Activated CD4-positive, alpha-beta T cell treated with anti-CD3 and anti-CD28 coated beads, Interleukin-2, amount 50 U/mL, for 48 hours (primary cell): ENCODE results near the gene RPL7A.
"Not testable (repeated sequence)": the region's sequence is repeated elsewhere in the genome, so short reads cannot be mapped to it uniquely, and the experiment has no call there.

Experiments used
- DNase-seq, 2 experiments: peaks; one replicate each; pipeline ENCODE4 v3.0.0-alpha.2; 2020

RPL7A gene

DNA sequence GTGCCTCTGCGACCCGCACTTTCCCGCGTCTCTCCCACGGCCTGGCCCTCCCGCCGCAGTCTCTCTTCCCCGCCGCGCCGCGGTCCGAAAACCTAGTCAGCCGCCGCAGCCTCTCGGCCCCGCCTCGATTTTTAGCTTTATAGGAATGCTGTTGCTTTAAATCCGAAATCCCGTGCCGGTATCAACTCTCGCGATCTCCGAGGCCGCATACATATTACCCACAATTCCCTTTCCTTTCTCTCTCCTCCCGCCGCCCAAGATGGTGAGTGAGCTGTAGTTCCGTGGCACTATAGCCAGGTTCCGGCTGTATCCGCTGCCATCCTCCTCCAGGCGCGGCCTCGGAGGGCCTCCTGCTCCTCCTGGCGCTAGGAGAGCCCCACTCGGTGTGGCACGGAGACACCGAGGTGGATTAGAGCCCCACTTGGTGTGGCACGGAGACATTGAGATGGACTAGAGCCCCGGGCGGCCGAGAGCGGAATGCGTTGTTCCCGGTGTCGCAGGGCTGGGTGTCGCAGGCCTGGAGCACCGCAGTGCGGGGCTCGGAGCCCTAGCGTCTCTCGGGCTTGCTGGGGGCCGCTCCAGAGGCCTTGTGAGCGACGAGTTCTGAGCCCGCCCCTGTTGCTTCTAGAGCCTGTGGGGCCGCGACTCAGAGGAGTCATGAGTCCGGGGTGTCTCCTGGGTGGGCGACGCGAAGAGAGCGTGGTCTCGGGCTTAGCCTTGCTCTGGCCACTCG is at the start of gene RPL7A, which contains the start of gene MED22:
TSS of gene RPL7A (plus strand) at position 234 of the 733 bp plus-strand sequence. CDS start at position 260, 26 bp downstream.
TSS of gene MED22 (minus strand) at position 147 of the 733 bp plus-strand sequence. CDS start 1,469 bp downstream, outside the sequence.
- DNase-seq: peak; percentile 92 to 95

DNA sequence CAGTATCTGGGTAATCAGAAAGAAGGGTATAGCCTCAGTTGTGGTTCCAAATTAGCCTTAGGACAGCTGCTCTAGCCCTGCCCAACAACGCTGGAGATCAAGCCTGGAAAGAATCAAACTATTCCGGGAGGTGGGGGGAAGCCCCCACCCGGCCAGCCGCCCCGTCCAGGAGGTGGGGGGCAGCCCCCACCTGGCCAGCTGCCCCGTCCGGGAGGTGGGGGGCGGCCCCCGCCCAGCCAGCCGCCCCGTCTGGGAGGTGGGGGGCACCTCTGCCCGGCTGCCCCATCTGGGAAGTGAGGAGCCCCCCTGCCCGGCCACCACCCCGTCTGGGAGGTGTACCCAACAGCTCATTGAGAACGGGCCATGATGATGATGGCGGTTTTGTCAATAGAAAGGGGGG is 48.0 kb upstream of the RPL7A start:
- not testable (repeated sequence) for DNase-seq

DNA sequence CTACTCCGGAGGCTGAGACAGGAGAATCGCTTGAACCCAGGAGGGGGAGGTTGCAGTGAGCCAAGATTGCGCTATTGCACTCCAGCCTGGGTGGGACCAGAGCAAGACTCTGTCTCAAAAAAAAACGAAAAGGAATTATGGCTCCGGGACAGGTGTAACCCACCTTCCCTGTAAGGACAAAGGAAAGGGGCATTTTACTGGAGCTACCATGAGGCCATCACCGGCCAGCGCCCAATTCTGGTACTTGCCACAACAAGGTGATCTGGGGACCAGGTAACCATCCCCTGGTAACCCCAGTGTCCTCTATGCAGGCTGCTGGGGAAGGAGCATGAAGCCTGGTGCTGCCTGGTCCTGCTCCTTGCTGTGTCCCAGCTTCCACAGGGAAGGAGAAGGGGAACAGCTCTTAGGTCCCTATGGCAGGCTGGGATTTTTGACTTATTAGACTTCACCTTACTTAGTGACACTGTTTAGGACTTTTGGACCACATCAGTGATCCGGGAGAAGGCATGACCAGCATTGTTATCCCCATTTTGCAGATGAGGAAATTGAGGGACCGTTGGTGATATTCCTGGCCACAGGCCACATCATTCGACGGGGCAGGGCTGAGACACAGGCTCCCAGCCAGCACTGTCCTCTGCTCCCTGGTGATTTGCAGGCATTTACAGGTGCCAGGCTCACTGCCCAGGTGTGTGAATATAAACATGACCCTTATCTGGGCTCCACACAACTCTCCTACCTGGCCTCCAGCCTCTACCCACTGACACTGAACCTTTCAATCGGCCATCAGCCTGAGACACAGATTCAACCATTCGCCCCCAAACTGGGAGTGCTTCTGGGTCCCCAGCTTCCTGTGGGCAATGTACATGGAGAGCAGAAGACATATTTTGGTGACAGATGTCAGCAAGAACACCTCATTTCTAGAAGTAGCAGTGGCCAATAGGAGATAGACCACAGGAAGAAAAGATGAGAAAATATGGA is 46.5 kb upstream of the RPL7A start:
- DNase-seq: no peak

GRCh38 chr9:133303266-133304157 is 44.5 kb upstream of the RPL7A start:
- no peak for DNase-seq

DNA sequence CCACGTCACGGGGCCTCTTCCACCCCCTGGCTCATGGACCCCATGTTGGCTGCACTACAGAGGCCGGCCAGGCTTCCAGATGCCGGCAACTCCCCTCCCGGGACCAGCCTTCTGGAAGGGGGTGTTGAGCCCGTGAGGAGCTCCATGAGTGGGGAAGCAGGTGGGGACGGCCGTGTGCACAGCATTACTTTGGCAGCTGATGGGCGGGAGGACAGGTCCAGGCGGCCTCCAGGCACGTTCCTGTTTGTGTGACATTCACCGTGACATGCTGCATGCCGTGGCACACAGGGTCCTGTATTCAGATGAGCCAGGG is 43.9 kb upstream of the RPL7A start:
- DNase-seq: no peak

- DNase-seq: no peak
Measured at GRCh38 chr9:133304477-133305377, 43.3 kb upstream of the RPL7A start.

DNA sequence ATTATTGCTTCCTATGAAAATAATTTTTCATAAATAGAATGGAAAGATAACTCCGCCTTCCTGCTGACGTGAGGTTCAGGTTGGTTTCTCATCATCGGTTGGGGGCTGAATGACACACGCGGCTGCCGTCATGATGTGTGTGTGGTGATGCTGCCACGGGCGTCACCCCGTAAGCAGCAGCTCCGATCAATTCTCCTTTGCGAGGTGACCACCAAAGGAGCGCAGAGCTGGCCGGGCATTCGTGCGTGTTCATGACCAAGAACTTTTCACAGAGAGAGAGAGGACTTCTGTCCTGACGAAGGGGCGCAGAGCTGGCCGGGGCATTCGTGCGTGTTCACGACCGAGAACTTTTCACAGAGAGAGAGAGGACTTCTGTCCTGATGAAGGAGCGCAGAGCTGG is 42.3 kb upstream of the RPL7A start:
- DNase-seq: no peak

GRCh38 chr9:133306242-133307204 is 41.5 kb upstream of the RPL7A start:
- no peak for DNase-seq

GRCh38 chr9:133307301-133307700 is 40.7 kb upstream of the RPL7A start:
- DNase-seq: no peak

DNA sequence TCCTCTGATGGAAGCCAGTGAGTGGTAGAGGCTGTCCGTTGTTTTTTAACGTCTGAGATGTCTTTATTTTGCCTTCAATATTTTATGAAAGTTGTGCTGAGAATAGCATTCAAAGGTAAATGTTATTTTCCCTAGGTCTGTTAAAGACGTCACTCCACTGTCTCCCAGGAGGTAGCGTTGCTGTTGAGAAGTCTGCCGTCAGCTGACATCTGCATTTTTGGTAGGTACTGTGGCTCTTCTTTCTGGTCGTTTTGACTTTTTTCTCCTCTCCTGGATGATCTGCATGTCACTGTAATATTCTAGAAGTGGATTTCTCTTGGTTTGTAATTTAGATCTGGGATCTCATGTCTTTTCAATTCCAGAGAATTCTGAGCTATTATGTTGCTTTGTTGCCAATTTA is 38.4 kb upstream of the RPL7A start:
- DNase-seq: no peak

DNA sequence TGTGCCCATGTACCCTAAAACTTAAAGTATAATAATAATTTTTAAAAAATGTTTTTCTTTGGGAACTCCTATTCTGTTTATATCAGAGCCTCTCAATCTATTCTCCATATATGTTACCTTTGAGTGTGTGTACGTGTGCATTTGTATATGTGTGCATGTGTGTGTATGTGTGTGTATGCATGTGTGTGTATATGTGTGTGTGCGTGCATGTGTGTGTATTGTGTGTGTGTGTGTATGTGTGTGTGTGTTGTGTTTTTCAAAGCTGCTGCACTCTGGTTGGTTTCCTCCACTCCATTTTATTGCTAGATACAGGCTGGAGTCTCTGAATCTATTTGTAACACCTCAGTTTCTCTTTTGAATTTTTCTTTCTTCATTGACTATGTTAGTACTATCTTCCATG is 32.0 kb upstream of the RPL7A start:
- DNase-seq: no peak

DNA sequence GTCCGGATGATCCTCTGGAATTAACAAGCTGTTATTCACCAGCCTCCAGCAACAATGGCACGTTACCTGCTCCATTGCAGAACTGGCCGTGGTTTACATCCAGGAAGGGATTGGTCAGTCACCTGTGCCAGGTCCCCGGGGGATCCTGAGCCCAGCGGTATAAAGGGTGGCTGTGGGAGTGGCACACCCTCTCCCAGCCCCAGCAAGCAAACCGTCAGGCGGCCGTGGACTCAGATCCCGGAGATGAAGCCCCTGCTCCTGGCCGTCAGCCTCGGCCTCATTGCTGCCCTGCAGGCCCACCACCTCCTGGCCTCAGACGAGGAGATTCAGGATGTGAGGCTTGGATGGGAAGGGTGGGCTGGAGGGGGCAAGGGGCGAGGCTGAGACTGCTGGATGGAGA is 30.5 kb upstream of the RPL7A start:
- DNase-seq: not testable (repeated sequence)

GRCh38 chr9:133320421-133320881 is 27.6 kb upstream of the RPL7A start:
- no peak for DNase-seq

GRCh38 chr9:133321411-133321935 is 26.5 kb upstream of the RPL7A start:
- DNase-seq: no peak

GRCh38 chr9:133322701-133323100 is 25.3 kb upstream of the RPL7A start:
- DNase-seq: no peak

DNA sequence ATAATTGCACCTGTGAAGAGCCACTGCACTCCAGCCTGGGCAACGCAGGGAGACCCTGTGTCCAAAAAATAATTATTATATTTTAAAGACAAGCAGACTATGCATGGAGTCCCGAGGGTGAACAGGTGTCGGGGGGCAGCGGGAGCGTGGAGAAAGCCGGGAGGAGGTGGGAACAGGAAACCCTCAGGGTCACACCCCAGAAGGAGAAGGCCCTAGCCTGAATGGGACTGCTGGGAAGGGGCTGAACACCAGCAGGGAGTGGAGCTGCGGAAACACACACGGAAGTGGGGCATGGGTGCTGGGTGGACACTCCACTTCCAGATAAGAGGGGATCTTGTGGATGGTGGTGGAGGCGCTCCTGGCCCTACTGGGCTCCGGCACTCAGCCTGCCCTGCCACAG is 24.8 kb upstream of the RPL7A start:
- DNase-seq: no peak

DNA sequence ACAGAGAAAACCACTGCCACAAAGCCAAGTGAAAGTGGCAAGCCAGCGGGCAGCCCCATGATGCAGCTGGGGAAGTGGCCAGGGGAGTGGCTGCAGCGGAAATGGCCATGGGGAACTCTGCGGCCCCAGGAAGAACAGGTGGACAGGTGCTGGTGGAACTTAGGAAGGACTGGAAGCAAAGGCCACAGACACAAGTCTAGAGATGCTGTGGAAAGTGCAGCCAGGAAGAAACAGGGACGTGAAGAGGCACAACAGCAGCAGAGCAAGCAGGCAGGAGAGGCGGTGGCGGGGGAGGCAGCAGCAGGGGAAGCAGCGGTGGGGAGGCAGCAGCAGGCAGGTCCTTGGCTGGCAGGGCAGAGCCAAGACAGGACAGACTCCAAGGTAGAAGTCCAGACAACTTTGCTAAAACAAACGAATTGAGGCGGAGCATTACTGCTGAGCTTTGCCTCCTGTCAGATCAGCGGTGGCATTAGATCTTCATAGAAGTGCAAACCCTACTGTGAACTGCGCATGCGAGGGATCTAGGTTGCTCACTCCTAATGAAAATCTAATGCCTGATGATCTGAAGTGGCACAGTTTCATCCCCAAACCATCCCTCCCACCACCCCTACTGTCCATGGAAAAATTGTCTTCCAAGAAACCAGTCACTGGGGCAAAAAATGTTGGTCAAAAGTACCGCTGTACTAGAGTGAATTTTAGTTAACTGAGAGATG is 23.9 kb upstream of the RPL7A start:
- DNase-seq: no peak

- not testable (repeated sequence) for DNase-seq
Measured at GRCh38 chr9:133327021-133327420, 21.0 kb upstream of the RPL7A start.

DNA sequence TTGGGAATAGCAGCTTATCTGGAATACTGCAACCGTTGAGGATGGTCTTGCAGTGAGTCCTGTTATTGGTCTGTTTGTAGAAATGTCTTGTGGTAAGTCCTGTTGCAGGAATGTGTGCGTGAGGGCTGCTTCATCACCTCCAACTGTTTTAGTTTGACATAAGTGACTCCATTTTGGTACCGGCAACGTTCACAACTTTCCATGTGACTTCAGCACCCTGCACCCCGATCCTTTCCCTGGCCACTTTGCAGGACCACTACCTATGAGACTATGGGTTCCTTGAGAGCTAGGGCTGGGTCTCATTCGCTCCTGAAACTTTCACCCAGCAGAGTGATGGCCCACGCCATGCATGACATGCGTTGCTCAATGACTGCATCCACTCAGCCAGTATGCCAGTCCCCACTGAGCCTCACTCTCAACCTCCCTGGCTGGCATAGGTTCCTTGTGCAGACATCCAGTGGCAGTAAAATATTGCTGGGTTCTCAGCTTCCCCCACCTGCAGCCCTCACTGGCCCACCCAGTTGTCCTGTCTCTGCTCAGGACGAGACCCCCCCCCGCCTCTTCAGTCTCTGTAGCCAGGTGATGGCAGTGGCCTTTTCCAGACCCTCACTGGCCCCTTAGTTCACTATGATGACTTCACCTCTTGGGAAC is 20.1 kb upstream of the RPL7A start:
- DNase-seq: no peak
